ENCODE measurements around the gene SLC19A1. TPM values are rescaled to one million over a fixed set of nuclear protein-coding genes. Genes with fewer than 3 reads are reported as not detected.
A peak's percentile ranks its signal among the peaks of the same experiment; 100 is the strongest.
"Not testable (repeated sequence)": the region's sequence is repeated elsewhere in the genome, so short reads cannot be mapped to it uniquely, and the experiment has no call there.

Gene SLC19A1
- total RNA-seq, 1 donor from 2014 or later = 36.8 TPM

DNA sequence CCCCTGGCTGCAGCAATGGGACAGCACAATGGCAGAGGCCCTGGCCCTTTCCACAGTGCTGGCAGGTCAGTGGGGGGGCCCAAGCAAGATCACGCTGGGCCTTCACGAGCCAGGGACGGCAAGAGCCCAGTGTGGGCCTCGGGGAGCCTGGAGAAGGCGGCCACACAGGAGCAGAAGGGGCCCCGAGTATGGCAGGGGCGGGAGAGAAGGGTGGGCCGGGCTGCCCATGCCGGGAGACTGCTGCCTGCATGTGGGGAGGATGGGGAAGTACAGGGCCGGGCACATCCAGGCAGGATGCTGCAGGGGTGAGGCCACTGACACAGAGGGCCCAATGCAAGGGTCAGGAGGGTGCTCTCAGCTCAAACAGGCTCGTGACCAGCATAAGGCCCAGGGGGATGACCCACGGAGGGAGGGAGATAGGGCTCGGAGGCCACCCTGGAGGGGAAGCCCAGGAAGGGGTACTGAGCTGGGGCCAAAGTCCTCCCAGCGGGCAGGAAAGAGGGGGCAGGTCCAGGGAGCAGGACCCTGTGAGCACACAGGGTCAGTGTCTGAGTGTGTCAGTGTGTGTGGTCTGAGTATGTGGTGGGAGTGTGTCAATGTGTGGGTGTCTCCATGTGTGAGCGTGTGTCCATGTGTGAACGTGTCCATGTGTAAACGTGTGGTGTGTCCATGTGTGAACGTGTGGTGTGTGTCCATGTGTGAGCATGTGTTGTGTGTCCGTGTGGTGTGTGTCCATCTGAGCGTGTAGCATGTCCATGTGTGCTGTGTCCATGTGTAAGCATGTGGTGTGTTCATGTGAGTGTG is 13.1 kb downstream of the SLC19A1 start:
- DNase-seq (ENCODE audit: low spot score in 2 of 2, unreplicated experiment in 2 of 2) = no peak
- Mint-ChIP-seq H3K27me3 (ENCODE audit: low read depth) (no peaks in the 10 kb centered on the region), H3K9me3 (no peaks in the 10 kb centered on the region), H3K27ac (no peak overlapping the region), H3K36me3 (peaks cover 19% of the 10 kb centered on the region), H3K4me1 (peaks cover 6% of the 10 kb centered on the region), H3K4me3 (no peak overlapping the region)
- no peak for TF ChIP-seq CTCF (IDR thresholded peaks at IDR 0.05; ENCODE audit: unreplicated experiment)

- Mint-ChIP-seq H3K4me3 (no peak overlapping the region), H3K4me1 (peaks cover 6% of the 10 kb centered on the region), H3K36me3 (peaks cover 22% of the 10 kb centered on the region), H3K27ac (peak overlapping the region; percentile 63), H3K27me3 (ENCODE audit: low read depth) (no peaks in the 10 kb centered on the region), H3K9me3 (no peaks in the 10 kb centered on the region)
- peak in 1 of 2 experiments; percentile 15 for DNase-seq (ENCODE audit: low spot score in 2 of 2, unreplicated experiment in 2 of 2)
- TF ChIP-seq CTCF (IDR thresholded peaks at IDR 0.05; ENCODE audit: unreplicated experiment) = no peak
These were observed 14.1 kb downstream of the SLC19A1 start for GRCh38 chr21:45528028-45528705.

GRCh38 chr21:45527151-45527999 is 14.9 kb downstream of the SLC19A1 start:
- H3K36me3 Mint-ChIP-seq = peaks cover 29% of the 10 kb centered on the region
- not testable (repeated sequence) for H3K9me3 Mint-ChIP-seq; H3K4me1 Mint-ChIP-seq; H3K4me3 Mint-ChIP-seq; H3K27me3 Mint-ChIP-seq (ENCODE audit: low read depth)
- peak overlapping the region; percentile 63 for H3K27ac Mint-ChIP-seq
- DNase-seq (ENCODE audit: low spot score in 2 of 2, unreplicated experiment in 2 of 2) = peak in 1 of 2 experiments; percentile 16

GRCh38 chr21:45525910-45526306 is 16.3 kb downstream of the SLC19A1 start:
- Mint-ChIP-seq H3K27me3 (ENCODE audit: low read depth) (no peaks in the 10 kb centered on the region), H3K4me3 (no peak overlapping the region), H3K9me3 (peaks cover 22% of the 10 kb centered on the region), H3K27ac (no peak overlapping the region), H3K36me3 (peaks cover 38% of the 10 kb centered on the region), H3K4me1 (peaks cover 4% of the 10 kb centered on the region)
- peak in 1 of 2 experiments; percentile 14 for DNase-seq (ENCODE audit: low spot score in 2 of 2, unreplicated experiment in 2 of 2)
- TF ChIP-seq CTCF (IDR thresholded peaks at IDR 0.05; ENCODE audit: unreplicated experiment) = no peak

- Mint-ChIP-seq H3K27me3 (ENCODE audit: low read depth) (no peaks in the 10 kb centered on the region), H3K4me1 (peaks cover 4% of the 10 kb centered on the region), H3K27ac (no peak overlapping the region), H3K36me3 (peaks cover 42% of the 10 kb centered on the region), H3K9me3 (peaks cover 25% of the 10 kb centered on the region), H3K4me3 (no peak overlapping the region)
- DNase-seq (ENCODE audit: low spot score in 2 of 2, unreplicated experiment in 2 of 2) = peak in 1 of 2 experiments; percentile 18
- no peak for TF ChIP-seq CTCF (IDR thresholded peaks at IDR 0.05; ENCODE audit: unreplicated experiment)
These were observed 16.9 kb downstream of the SLC19A1 start for GRCh38 chr21:45525153-45525909.
